DOHH2 (cell line): ENCODE measurements around the gene PTCD3.

ENCODE experiments used
- CTCF ChIP-seq: fragments of 200-600 bp; sonication (generic); IDR thresholded peaks from one replicate; pipeline ENCODE4 v1.5.1; 2014; ENCODE audit warnings: antibody characterized with exemption, mild to moderate bottlenecking, low read depth, low read length; ENCODE audit not compliant: poor library complexity, severe bottlenecking
- EZH2phosphoT487 ChIP-seq: fragments of 200-600 bp; sonication (generic); IDR thresholded peaks from 2 replicates; pipeline ENCODE4 v1.6.1; 2017; ENCODE audit warnings: borderline replicate concordance, mild to moderate bottlenecking, antibody characterized with exemption, low read length, moderate library complexity, mixed read lengths

GRCh38 chr2:86066007-86066578 lies 39.9 kb upstream of the PTCD3 start:
- no peak for TF ChIP-seq CTCF
- no peak for TF ChIP-seq EZH2phosphoT487
